PC-3 (cell line): Measurements from ENCODE around the gene CCDC190. TPM values are rescaled to one million over a fixed set of nuclear protein-coding genes. Genes with fewer than 3 reads are reported as not detected.

ENCODE experiments used
- ATAC-seq: fragments of 200-7000 bp; cut with Tn5 transposase; 2 replicates; pipeline ENCODE4 v1.9.1; 2020; ENCODE audit warnings: mild to moderate bottlenecking, moderate library complexity
- BruUV-seq: library from RNA; stranded (reverse); fragments of 400-500 nt; replicated peaks from 2 replicates; lab custom pipeline; 2021; lab: Mats Ljungman, UMichigan
- CTCF ChIA-PET: fragments of 300-600 bp; sonication (Branson Sonifier 250); formaldehyde crosslinking; loops from one replicate; lab custom pipeline; 2022; ENCODE audit warnings: antibody characterized with exemption; lab: Charles Lee
- POLR2A ChIA-PET: fragments of 300-600 bp; sonication (Branson Sonifier 250); formaldehyde crosslinking; loops from one replicate; lab custom pipeline; 2022; ENCODE audit warnings: antibody characterized with exemption; ENCODE audit not compliant: unreplicated experiment; lab: Charles Lee
- DNase-seq: peaks from one replicate; pipeline ENCODE4 v3.0.0-alpha.2; 2015
- H2AFZ ChIP-seq: fragments of 300-600 bp; sonication (generic); 2 replicates; pipeline ENCODE4 v1.6.0; 2016; ENCODE audit warnings: antibody characterized with exemption, low read length
- H3F3A ChIP-seq: fragments of 300-600 bp; sonication (generic); one replicate; pipeline ENCODE4 v1.6.0; 2017; ENCODE audit warnings: antibody characterized with exemption, low read length, control low read depth, mild to moderate bottlenecking; ENCODE audit not compliant: unreplicated experiment
- H3K27ac ChIP-seq: fragments of 300-600 bp; sonication (generic); 2 replicates; pipeline ENCODE4 v1.5.1; 2016; ENCODE audit warnings: mild to moderate bottlenecking, low read length
- H3K27me3 ChIP-seq: fragments of 300-600 bp; sonication (generic); 2 replicates; pipeline ENCODE4 v1.6.1; 2016; ENCODE audit warnings: low read length, mixed read lengths
- H3K36me3 ChIP-seq: fragments of 300-600 bp; sonication (generic); 2 replicates; pipeline ENCODE4 v1.6.1; 2016; ENCODE audit warnings: low read depth, mixed run types, low read length, mixed read lengths
- H3K4me1 ChIP-seq: fragments of 300-600 bp; sonication (generic); 2 replicates; pipeline ENCODE4 v1.5.1; 2016; ENCODE audit warnings: low read length; ENCODE audit not compliant: insufficient read depth
- H3K4me2 ChIP-seq: fragments of 300-600 bp; sonication (generic); 2 replicates; pipeline ENCODE4 v1.6.0; 2016; ENCODE audit warnings: low read length
- H3K4me3 ChIP-seq: fragments of 300-600 bp; sonication (generic); 2 replicates; pipeline ENCODE4 v1.5.1; 2016; ENCODE audit warnings: mild to moderate bottlenecking, low read length, mixed read lengths
- H3K79me2 ChIP-seq: fragments of 300-600 bp; sonication (generic); 2 replicates; pipeline ENCODE4 v1.6.1; 2017; ENCODE audit warnings: low read length, mixed read lengths
- H3K9ac ChIP-seq: fragments of 300-600 bp; sonication (generic); 2 replicates; pipeline ENCODE4 v1.6.0; 2016; ENCODE audit warnings: mild to moderate bottlenecking, low read length
- H3K9me2 ChIP-seq: fragments of 300-600 bp; sonication (generic); replicated peaks from 2 replicates; pipeline ENCODE4 v1.6.1; 2016; ENCODE audit warnings: mixed run types, low read length, mixed read lengths
- H3K9me3 ChIP-seq: fragments of 300-600 bp; sonication (generic); 2 replicates; pipeline ENCODE4 v1.6.1; 2016; ENCODE audit warnings: low read length, mixed read lengths
- H4K20me1 ChIP-seq: fragments of 300-600 bp; sonication (generic); 2 replicates; pipeline ENCODE4 v1.6.1; 2016; ENCODE audit warnings: low read length, mixed read lengths
- CTCF ChIP-seq: fragments of 300-600 bp; sonication (generic); conservative IDR thresholded peaks from 2 replicates; pipeline ENCODE4 v1.5.1; 2017; ENCODE audit warnings: antibody characterized with exemption, low read depth, mild to moderate bottlenecking, low read length
- EZH2 ChIP-seq: fragments of 300-600 bp; sonication (generic); IDR thresholded peaks from one replicate; pipeline ENCODE4 v1.6.1; 2017; ENCODE audit warnings: antibody characterized with exemption, mild to moderate bottlenecking, low read length; ENCODE audit not compliant: unreplicated experiment
- EZH2phosphoT487 ChIP-seq: fragments of 300-600 bp; sonication (generic); IDR thresholded peaks from 2 replicates; pipeline ENCODE4 v1.6.1; 2018; ENCODE audit warnings: mild to moderate bottlenecking, antibody characterized with exemption, low read length, borderline replicate concordance
- intact Hi-C: fragments of 100-400 bp; cut with micrococcal nuclease; formaldehyde crosslinking; loops from 2 replicates; pipeline ENCODE4 v1.9.0; 2023
- total RNA-seq: library from RNA; depleted of rRNA; stranded (reverse); fragments of >200 nt; gene quantifications from 2 replicates; pipeline ENCODE4 v1.2.3, GENCODE V29; 2014

Gene CCDC190
- total RNA-seq, 1 experiment from 2014 or later = 0.62 TPM

- no peak overlapping the region for H3K27ac ChIP-seq
- ChIA-PET CTCF (no interaction called here), POLR2A (interaction anchor here (0.6 kb wide), 1 partner anchor 391 kb away, joined by 4 read pairs; no protein-coding TSS in a partner anchor)
- no TSS peak for BruUV-seq
- H3K9me3 ChIP-seq = no peaks in the 10 kb centered on the region
- no peak overlapping the region for H2AFZ ChIP-seq
- H4K20me1 ChIP-seq = no peaks in the 10 kb centered on the region
- no peak for DNase-seq
- H3F3A ChIP-seq = no peaks in the 10 kb centered on the region
- intact Hi-C loops = no loop called here
- no peaks in the 10 kb centered on the region for H3K9me2 ChIP-seq
- no peak overlapping the region for H3K9ac ChIP-seq
- no peaks in the 10 kb centered on the region for H3K27me3 ChIP-seq
- no peak for ATAC-seq
- H3K4me3 ChIP-seq = no peak overlapping the region
- H3K79me2 ChIP-seq = no peaks in the 10 kb centered on the region
- H3K4me2 ChIP-seq = no peak overlapping the region
- H3K36me3 ChIP-seq = no peaks in the 10 kb centered on the region
- TF ChIP-seq CTCF (no peak), EZH2 (no peak), EZH2phosphoT487 (no peak)
- H3K4me1 ChIP-seq = peaks cover 15% of the 10 kb centered on the region
Measured at GRCh38 chr1:162844153-162844552, 16.8 kb downstream of the CCDC190 start.

GRCh38 chr1:162840250-162840839 is 20.6 kb downstream of the CCDC190 start:
- Histone ChIP-seq H3K9me3 (0 out of 2 replicates have a peak, but pooled peaks cover 12% of the 10 kb centered on the region), H3K9me2 (no peaks in the 10 kb centered on the region), H3K4me1 (no peaks in the 10 kb centered on the region), H2AFZ (no peak overlapping the region), H3K4me2 (no peak overlapping the region), H4K20me1 (no peaks in the 10 kb centered on the region), H3K27me3 (no peaks in the 10 kb centered on the region), H3K27ac (no peak overlapping the region), H3F3A (no peaks in the 10 kb centered on the region), H3K4me3 (no peak overlapping the region), H3K36me3 (no peaks in the 10 kb centered on the region), H3K9ac (no peak overlapping the region), H3K79me2 (no peaks in the 10 kb centered on the region)
- TF ChIP-seq EZH2 (no peak), EZH2phosphoT487 (no peak), CTCF (0 out of 2 replicates have a peak, but pooled peaks have one; percentile 9)
- ATAC-seq (peak; percentile 55), DNase-seq (no peak)
- POLR2A ChIA-PET = no interaction called here
- intact Hi-C loops = no loop called here
- CTCF ChIA-PET = no interaction called here
- no TSS peak for BruUV-seq

GRCh38 chr1:162838863-162839262 is 22.1 kb downstream of the CCDC190 start:
- no TSS peak for BruUV-seq
- Histone ChIP-seq H3K27ac (no peak overlapping the region), H3K4me3 (no peak overlapping the region), H3K79me2 (no peaks in the 10 kb centered on the region), H3F3A (no peaks in the 10 kb centered on the region), H4K20me1 (no peaks in the 10 kb centered on the region), H3K9ac (no peak overlapping the region), H3K36me3 (no peaks in the 10 kb centered on the region), H3K9me3 (0 out of 2 replicates have a peak, but pooled peaks cover 12% of the 10 kb centered on the region), H3K4me2 (no peak overlapping the region), H3K9me2 (no peaks in the 10 kb centered on the region), H2AFZ (no peak overlapping the region), H3K4me1 (no peaks in the 10 kb centered on the region), H3K27me3 (no peaks in the 10 kb centered on the region)
- CTCF ChIA-PET = no interaction called here
- intact Hi-C loops = no loop called here
- ATAC-seq = no peak
- no peak for TF ChIP-seq CTCF
- no peak for TF ChIP-seq EZH2phosphoT487
- TF ChIP-seq EZH2 = no peak
- no peak for DNase-seq
- POLR2A ChIA-PET = no interaction called here
